Stimulated activated CD8-positive, alpha-beta memory T cell treated with anti-CD3 and anti-CD28 coated beads, Interleukin-7, amount 100 ng/mL, for 1 hour (primary cell): ENCODE results near the gene HSFX2.
"Not testable (repeated sequence)": the region's sequence is repeated elsewhere in the genome, so short reads cannot be mapped to it uniquely, and the experiment has no call there.

Experiments used
- DNase-seq, 2 donors: peaks; one replicate each; pipeline ENCODE4 v3.0.0-alpha.2; 2020; ENCODE audit warnings: low read depth in 2 of 2

Gene HSFX2

DNA sequence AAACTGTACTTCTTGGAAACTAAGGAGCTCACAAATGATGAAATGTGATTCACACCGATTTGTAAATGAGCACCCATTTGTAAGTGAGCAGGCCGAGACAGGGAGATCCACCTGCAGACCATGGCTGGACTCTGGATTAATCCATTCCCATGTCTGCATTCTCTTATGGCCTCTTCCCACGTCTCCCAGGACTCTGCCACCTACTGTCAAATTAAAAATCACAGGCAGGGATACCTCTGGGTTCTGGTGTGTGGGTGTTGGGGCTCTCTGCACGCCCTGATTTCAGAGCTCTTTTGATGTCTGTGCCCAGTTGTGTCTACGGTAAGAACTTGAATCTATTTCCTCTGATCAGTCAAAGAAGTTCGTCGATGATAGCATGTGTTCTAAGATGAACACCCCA is 4.1 kb downstream of the HSFX2 start:
- DNase-seq = not testable (repeated sequence)

DNA sequence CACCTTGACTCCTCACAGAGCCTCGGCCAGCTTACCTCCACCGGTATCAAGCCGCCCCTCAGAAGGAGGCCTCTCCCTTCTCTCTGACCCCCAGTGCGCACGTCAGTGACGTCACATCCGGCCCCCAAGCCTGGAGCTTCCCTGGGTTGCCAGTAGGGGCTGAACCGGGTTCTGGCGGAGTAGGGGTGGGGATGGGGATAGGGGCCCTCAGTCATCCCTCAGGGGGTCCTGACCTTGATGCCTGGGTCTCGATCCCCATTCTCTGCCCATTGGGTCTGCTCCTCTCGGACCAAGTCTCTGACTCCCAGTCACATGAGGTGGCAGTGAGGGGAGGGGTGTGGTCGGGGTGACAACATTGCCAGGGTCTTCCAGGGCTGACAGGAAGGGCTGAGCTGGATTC is 7.8 kb downstream of the HSFX2 start, which contains the start of gene MAGEA9B:
Gene MAGEA9B (minus strand): TSS at position 101 of the 400 bp plus-strand sequence. CDS start 4,280 bp downstream, outside the sequence.
- DNase-seq = not testable (repeated sequence)

- DNase-seq = not testable (repeated sequence)
These were observed 9.5 kb downstream of the HSFX2 start for GRCh38 chrX:149585631-149586030.

DNA sequence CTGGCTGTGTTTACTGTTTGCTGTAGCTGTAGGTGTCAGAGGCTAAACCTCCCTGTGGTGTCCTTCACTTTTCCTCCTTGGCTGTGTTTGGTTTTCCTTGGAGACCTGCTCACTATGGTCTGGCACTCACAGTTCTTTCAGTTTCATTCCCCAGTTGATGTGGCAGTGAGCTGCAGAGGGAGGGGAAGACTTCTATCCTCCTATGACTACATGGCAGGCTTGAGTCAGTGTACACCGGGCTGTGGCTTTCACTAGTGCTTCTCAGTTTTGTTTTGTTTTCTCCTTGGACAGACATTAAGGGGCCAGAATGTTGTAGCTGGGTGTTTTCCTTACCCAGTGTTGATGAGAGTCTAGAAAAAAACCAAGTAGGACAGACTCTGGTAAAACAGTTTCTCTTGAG is 21.7 kb downstream of the HSFX2 start:
- DNase-seq = not testable (repeated sequence)

DNA sequence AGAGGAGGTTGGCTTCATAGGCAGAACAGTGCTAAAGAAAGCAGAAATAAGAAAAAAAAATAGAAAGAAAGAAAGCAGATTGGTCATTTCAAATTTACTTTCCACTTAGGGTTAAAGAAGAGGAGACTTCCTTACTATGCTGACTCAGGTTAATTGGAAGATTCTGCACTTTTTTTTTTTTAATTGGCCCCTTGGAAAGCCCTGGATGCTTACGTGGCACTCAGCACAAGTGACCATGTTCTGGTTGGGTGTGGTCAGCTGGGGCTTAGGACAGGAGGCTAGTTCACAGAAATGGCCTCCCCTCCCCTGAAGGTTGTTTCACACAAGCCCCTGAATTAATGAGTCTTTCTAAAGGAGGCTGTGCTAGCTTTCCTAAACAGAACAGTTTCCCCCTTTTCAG is 22.4 kb downstream of the HSFX2 start:
- DNase-seq = no peak

- no peak for DNase-seq
These were observed 23.3 kb downstream of the HSFX2 start for GRCh38 chrX:149571770-149572169.

DNA sequence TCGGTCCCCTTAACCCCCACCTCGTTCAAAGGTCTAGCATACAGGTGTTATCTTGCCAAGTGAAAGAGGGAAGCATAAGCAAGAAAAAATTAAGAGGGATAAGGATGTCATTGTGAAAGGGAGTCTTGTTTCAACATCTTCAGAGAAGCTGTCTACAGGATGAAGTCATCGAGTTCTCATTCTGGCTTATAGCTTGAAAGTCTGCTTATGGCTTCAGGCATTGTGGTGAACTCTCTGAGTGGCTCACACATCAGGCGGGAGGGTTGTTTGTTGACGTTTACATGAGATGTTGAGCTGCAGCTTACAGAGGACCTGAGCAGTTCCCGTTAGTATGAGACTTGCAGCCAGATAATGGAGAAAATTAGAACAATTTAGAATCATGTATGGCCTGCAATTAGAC is 24.4 kb downstream of the HSFX2 start:
- DNase-seq = no peak

- DNase-seq = no peak
These were observed 25.3 kb downstream of the HSFX2 start for GRCh38 chrX:149569770-149570169.

DNA sequence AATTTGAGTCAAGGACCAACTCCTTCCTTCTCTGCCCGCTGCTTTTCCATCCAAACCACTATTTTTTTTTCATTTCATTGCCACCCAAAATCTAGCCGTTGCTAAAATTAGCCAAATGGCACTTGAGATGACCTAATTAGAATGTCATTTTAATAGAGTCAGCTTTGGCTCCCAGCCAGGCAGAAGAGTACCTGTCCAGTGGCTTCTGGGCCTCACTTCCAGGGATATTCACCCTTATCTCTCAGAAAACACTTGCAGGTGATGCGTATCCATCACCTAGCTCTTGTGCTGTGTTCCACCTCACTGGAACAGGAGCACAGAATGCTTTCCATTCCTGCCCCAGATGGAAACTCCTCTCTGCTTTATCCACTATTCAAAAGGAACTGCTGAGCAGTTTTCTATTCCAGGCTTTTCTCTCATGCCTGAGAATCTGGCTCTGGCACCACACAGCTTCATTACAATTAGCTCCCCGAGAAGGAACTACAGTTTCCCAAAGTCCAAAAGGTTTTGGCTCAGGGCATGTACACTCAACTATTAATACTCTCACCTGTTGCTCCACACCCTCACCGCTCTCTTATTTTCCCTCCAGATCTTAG is 26.3 kb downstream of the HSFX2 start:
- no peak for DNase-seq

GRCh38 chrX:149567621-149568417 is 27.3 kb downstream of the HSFX2 start:
- DNase-seq = no peak

- DNase-seq = no peak
These were observed 31.8 kb downstream of the HSFX2 start for GRCh38 chrX:149563359-149563758.

DNA sequence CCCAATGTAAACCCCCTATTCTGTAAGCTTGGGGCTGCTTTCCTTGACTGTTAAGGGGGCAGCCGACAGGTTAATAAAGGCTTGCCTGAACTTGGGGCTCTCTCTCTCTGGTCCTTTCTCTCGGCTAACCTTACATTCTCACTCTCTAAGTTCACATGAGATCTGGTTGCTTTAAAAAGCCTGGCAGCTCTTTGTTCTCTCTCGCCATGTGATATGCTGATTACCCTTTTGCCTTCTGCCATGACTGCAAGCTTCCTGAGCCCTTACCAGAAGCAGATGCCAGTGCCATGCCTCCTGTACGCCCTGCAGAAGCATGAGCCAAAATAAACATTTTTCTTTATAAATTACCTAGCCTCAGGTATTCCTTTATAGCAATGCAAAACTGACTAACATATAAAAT is 39.9 kb downstream of the HSFX2 start:
- DNase-seq = not testable (repeated sequence)

- not testable (repeated sequence) for DNase-seq
These were observed 43.2 kb downstream of the HSFX2 start for GRCh38 chrX:149551939-149552248.

- not testable (repeated sequence) for DNase-seq
These were observed 43.7 kb downstream of the HSFX2 start for GRCh38 chrX:149551245-149551938.

DNA sequence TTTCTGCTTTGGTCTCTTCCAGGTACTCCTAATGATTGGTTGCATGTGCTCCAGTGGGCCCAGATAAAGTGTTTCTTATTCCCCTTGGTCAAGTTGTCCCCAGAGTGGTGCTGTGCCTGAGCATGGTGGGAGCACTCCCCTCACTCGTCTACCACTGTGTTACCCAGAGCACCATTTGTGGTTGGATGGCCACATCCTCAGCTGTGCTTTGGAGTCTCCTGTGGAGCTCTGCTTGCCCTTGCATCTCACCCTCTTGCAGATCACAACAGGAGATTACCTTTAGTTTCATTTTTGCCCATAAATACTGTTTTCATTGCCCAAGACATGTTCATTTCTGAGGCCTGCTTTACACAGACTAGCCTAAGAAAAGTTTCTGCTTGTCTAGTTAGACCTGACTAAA is 44.7 kb downstream of the HSFX2 start:
- not testable (repeated sequence) for DNase-seq

DNA sequence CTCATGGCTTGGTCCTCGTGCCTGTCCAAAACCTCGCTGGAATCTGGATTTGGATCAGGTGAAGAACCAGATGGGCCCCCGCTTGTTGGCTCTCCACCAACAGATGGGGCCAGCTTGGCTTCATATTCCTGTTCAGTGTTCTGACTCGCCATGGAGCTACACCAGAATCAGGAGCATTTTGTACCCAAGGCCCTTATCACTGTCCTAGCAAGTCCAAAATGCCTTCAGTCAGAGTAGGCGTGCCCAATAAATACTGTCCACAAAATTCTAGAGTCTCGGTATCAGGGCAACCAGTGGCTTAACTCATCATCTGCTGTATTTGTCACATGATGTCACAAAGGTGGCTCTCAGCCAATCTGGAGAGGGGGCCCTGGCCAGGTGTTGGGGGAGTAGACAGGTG is 45.4 kb downstream of the HSFX2 start, which contains the start of gene HSFX3:
Gene HSFX3 (minus strand): TSS at position 224 of the 400 bp plus-strand sequence. CDS start 72 bp downstream, at position 152.
- not testable (repeated sequence) for DNase-seq

GRCh38 chrX:149547782-149548181 is 47.3 kb downstream of the HSFX2 start:
- DNase-seq = not testable (repeated sequence)

GRCh38 chrX:149546962-149547361 is 48.2 kb downstream of the HSFX2 start:
- DNase-seq = not testable (repeated sequence)

GRCh38 chrX:149545545-149546543 is 49.3 kb downstream of the HSFX2 start:
- DNase-seq = not testable (repeated sequence)
